Adipose tissue (tissue), 3 donors: ENCODE results near the gene VEGFB. TPM values are rescaled to one million over a fixed set of nuclear protein-coding genes. Genes with fewer than 3 reads are reported as not detected.

Experiments used
- H3K27ac ChIP-seq: one replicate; pipeline ENCODE4 v1.5.1; 2013; ENCODE audit warnings: low read depth, low read length
- WGBS, 3 donors: extraction: QIAGEN DNeasy Blood & Tissue Kit; methylation state at CpG; one replicate each; pipeline ENCODE4 v1.1.7; 2013; 5-methylcytosine and 5-hydroxymethylcytosine counted together
- polyA plus RNA-seq, 3 donors: library from polyadenylated mRNA; stranded (reverse); fragments of 200-250 nt; gene quantifications; one replicate each; pipeline ENCODE4 v1.2.3, GENCODE V29; 2013
- donor health status: healthy with polysubstance abuse.
- donor health status: Bipolar disorder and iron deficiency.
- donor health status: healthy.

Gene VEGFB
- polyA plus RNA-seq, 3 donors: 53.2 to 327 (median 249) TPM

DNA sequence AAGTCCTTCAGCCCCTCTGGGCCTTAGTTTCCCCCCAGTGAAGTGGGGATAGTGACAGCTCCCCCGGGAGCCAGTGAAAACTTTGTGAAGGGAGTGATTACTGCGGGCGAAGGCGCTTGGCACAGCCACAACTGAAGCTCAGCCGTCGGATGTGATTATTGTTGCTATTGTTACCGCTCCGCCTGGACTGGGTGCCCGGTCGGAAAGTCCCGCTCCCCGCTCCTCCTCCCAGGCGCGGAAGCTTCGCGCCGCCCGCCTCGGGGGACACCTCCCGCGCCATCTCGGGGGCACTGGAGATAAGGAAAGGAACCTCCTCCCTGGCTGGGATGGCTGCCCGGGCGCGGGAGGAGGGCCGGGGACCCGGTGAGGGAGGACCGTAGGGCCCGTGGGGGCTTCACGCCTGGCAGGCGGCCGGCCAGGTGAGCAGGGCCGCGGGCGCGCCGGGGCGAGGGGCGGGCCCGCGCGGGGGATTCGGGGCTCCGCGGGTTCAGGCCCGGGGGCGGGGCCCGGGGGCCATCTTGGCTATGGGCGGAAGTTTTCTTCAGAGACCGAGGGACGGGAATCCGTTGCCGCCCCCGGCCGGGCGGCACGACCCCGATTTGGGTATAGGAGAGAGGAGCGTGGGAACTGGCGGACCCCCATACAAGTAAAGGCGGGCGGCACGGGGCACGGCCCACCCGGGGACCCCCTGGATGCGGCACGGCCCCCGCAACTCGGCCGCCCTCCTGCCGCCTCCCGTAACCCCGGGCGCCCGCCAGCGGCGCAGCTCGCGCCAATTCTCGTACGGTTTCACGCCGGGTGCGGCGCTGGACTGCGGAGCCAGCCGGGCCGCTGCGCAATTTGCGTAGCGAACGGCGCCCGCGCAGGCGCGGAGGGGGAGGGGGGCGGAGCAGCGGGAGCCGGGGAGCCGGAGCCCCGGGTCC, 50.8 kb downstream of the VEGFB start, which contains the start of gene GPR137:
Gene GPR137, plus strand, starts transcription at position 887 of the 923 bp plus-strand sequence. CDS start 677 bp downstream, outside the sequence.
- H3K27ac ChIP-seq: peak within 1 kb of the TSS; percentile 56

DNA sequence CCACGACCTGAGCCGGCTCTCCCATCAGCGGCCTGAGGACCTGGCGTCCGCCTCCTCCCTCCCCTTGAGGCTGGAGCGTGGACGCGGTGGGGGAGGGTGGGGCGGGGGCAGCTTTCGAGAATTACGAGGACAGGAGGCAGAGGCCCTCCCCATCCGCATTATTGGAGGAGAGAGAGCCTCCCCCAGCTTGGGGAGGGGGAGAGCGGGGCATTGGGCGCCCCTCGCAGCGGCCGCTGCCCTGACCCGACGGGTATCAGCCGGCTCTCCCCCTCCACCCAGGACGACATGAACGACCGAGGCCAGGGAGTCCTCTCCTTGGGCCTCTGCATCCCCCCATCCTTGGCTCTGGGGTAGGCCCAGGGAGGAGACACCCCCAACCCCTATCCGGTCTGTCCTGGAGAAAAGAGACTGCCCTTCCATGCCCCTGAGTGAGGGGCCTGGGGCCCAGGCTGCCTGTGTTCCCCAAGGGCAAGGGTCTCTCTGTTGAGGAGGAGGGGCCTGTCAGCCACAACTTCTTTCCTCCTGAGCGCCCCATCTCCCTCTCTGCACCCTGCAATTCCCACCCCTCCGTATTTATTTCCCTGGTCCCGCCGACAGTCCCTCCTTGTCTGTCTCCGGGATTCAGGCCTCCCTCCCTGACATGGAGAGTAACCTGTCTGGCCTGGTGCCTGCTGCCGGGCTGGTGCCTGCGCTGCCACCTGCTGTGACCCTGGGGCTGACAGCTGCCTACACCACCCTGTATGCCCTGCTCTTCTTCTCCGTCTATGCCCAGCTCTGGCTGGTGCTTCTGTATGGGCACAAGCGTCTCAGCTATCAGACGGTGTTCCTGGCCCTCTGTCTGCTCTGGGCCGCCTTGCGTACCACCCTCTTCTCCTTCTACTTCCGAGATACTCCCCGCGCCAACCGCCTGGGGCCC, 51.8 kb downstream of the VEGFB start:
- WGBS, 3 donors: 27 to 32% (median 28%) methylated on average over 33 to 40 of the region's 40 CpGs
- H3K27ac ChIP-seq: no peak overlapping the region

More for the DNA sequence above, 50.8 kb downstream of the VEGFB start, which contains the start of gene GPR137:
- WGBS, 3 donors: 0 to 1% (median 0%) methylated on average over 70 to 102 of the region's 102 CpGs

DNA sequence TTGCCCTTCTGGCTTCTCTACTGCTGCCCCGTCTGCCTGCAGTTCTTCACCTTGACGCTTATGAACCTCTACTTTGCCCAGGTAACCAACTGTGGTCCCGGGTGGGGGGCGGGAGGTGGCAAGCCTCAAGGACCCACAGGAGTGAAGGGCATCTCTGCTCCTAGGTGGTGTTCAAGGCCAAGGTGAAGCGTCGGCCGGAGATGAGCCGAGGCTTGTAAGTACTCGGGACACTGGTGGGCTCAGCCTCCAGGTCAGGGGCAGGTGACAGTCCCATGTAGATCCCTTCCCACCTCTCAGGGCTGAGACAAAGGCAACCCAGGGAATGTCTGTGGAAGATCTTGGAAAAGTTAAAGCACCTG, 52.4 kb downstream of the VEGFB start:
- 76 to 92% (median 89%) methylated on average over 9 of the region's 9 CpGs for WGBS, 3 donors
- no peak overlapping the region for H3K27ac ChIP-seq

DNA sequence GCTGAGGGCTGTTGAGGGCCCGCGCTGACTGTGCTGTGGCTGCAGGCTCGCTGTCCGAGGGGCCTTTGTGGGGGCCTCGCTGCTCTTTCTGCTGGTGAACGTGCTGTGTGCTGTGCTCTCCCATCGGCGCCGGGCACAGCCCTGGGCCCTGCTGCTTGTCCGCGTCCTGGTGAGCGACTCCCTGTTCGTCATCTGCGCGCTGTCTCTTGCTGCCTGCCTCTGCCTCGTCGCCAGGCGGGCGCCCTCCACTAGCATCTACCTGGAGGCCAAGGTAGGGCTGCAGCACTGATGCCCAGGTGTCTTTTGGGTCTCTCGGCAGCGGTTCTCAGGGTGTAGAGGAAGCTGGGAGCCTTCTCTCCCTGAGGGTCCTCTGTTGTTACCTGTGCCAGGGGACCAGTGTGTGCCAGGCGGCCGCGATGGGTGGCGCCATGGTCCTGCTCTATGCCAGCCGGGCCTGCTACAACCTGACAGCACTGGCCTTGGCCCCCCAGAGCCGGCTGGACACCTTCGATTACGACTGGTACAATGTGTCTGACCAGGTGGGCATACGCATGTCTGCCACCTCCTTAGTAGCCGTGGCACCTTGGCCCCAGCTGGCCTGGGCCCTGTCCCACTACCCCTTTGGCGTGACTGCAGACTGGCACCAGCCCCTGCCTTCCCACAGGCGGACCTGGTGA, 53.4 kb downstream of the VEGFB start:
- no peak overlapping the region for H3K27ac ChIP-seq
- 94 to 95% (median 95%) methylated on average over 33 of the region's 33 CpGs for WGBS, 3 donors

DNA sequence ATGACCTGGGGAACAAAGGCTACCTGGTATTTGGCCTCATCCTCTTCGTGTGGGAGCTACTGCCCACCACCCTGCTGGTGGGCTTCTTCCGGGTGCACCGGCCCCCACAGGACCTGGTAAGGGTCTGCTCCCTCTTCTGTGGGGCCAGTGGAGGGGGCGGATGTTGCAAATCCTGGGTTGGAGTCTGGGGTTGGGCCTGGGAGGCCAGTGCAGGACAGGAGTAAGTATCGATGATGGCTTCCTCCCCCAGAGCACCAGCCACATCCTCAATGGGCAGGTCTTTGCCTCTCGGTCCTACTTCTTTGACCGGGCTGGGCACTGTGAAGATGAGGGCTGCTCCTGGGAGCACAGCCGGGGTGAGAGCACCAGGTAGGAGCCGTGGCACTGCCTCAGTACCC, 54.0 kb downstream of the VEGFB start:
- 87 to 92% (median 92%) methylated on average over 9 of the region's 9 CpGs for WGBS, 3 donors
- H3K27ac ChIP-seq: no peak overlapping the region

Other genes starting within 250 kb of the VEGFB start
- gene OTUB1, start 248.1 kb upstream of the VEGFB start, polyA plus RNA-seq: 10 to 100 TPM; 35.3 to 62.4 (median 50.5) TPM
- under 1 TPM; 0.10 to 0.14 (median 0.11) TPM for gene FLRT1, start 198.7 kb upstream of the VEGFB start, polyA plus RNA-seq
- gene MACROD1, start 68.5 kb upstream of the VEGFB start, polyA plus RNA-seq: 10 to 100 TPM; 27.6 to 66.7 (median 38.7) TPM
- gene STIP1, start 48.4 kb upstream of the VEGFB start, polyA plus RNA-seq: 10 to 100 TPM; 30.0 to 65.6 (median 46.3) TPM
- gene FERMT3, start 27.9 kb upstream of the VEGFB start, polyA plus RNA-seq: 10 to 100 TPM in 2 of 3 donors, 1 to 10 TPM in 1; 5.6 to 39.9 (median 26.7) TPM
- 10 to 100 TPM; 42.2 to 61.3 (median 46.7) TPM for gene TRPT1, start 8.4 kb upstream of the VEGFB start, polyA plus RNA-seq
- 10 to 100 TPM; 42.5 to 51.3 (median 49.4) TPM for gene NUDT22, start 8.3 kb upstream of the VEGFB start, polyA plus RNA-seq
- 10 to 100 TPM; 34.4 to 47.0 (median 42.8) TPM for gene DNAJC4, start 4.0 kb upstream of the VEGFB start, polyA plus RNA-seq
- gene FKBP2, start 6.5 kb downstream of the VEGFB start, polyA plus RNA-seq: 100 to 1,000 TPM; 105 to 176 (median 137) TPM
- 100 to 1,000 TPM; 102 to 148 (median 139) TPM for gene PPP1R14B, start 12.4 kb downstream of the VEGFB start, polyA plus RNA-seq
- gene PLCB3, start 16.9 kb downstream of the VEGFB start, polyA plus RNA-seq: 10 to 100 TPM in 2 of 3 donors, 1 to 10 TPM in 1; 5.7 to 22.2 (median 11.1) TPM
- 100 to 1,000 TPM in 1 of 3 donors, 10 to 100 TPM in 2; 40.5 to 115 (median 70.6) TPM for gene BAD, start 50.1 kb downstream of the VEGFB start, polyA plus RNA-seq
- gene GPR137, start 51.3 kb downstream of the VEGFB start, polyA plus RNA-seq: 10 to 100 TPM; 13.0 to 28.5 (median 25.2) TPM
- under 1 TPM in 1 of 3 donors, not detected in 2; 0.04 TPM for gene KCNK4, start 56.7 kb downstream of the VEGFB start, polyA plus RNA-seq
- under 1 TPM in 2 of 3 donors, not detected in 1; 0.15 TPM for gene CATSPERZ, start 65.8 kb downstream of the VEGFB start, polyA plus RNA-seq
- gene ESRRA, start 70.9 kb downstream of the VEGFB start, polyA plus RNA-seq: 10 to 100 TPM; 30.1 to 58.1 (median 49.6) TPM
- 100 to 1,000 TPM; 135 to 387 (median 213) TPM for gene TRMT112, start 83.0 kb downstream of the VEGFB start, polyA plus RNA-seq
- 100 to 1,000 TPM; 183 to 391 (median 277) TPM for gene PRDX5, start 83.5 kb downstream of the VEGFB start, polyA plus RNA-seq
- gene CCDC88B, start 105.6 kb downstream of the VEGFB start, polyA plus RNA-seq: 10 to 100 TPM in 2 of 3 donors, 1 to 10 TPM in 1; 9.1 to 19.1 (median 11.7) TPM
- gene RPS6KA4, start 124.6 kb downstream of the VEGFB start, polyA plus RNA-seq: 10 to 100 TPM; 11.1 to 29.4 (median 25.3) TPM